Muscle of leg (tissue), 11 donors: ENCODE data around the gene SLCO1C1. TPM values are rescaled to one million over a fixed set of nuclear protein-coding genes. Genes with fewer than 3 reads are reported as not detected.
"Not testable (repeated sequence)": the region's sequence is repeated elsewhere in the genome, so short reads cannot be mapped to it uniquely, and the experiment has no call there.

Source experiments
- DNase-seq: peaks from one replicate; pipeline ENCODE4 v3.0.0; 2013
- H3K27ac ChIP-seq: one replicate; pipeline ENCODE4 v1.5.1; 2013; ENCODE audit warnings: mild to moderate bottlenecking, low read length, control low read depth
- H3K27me3 ChIP-seq: one replicate; pipeline ENCODE4 v1.6.1; 2013; ENCODE audit warnings: low read length; ENCODE audit not compliant: control insufficient read depth, insufficient read depth
- H3K36me3 ChIP-seq: one replicate; pipeline ENCODE4 v1.6.1; 2013; ENCODE audit warnings: low read length; ENCODE audit not compliant: control insufficient read depth, insufficient read depth
- H3K4me1 ChIP-seq: one replicate; pipeline ENCODE4 v1.6.1; 2013; ENCODE audit warnings: low read length; ENCODE audit not compliant: control insufficient read depth, insufficient read depth
- H3K4me3 ChIP-seq: one replicate; pipeline ENCODE4 v1.5.1; 2013; ENCODE audit warnings: low read length, control low read depth
- H3K9me3 ChIP-seq: replicated peaks from 2 replicates; pipeline ENCODE4 v1.6.1; 2013; ENCODE audit warnings: low read depth, low read length; ENCODE audit not compliant: control insufficient read depth
- WGBS: methylation state at CpG from one replicate; pipeline ENCODE4 v1.1.5; 2013; ENCODE audit warnings: missing lambda C conversion rate; ENCODE audit not compliant: insufficient coverage; 5-methylcytosine and 5-hydroxymethylcytosine counted together
- polyA plus RNA-seq, 8 donors: library from polyadenylated mRNA; unstranded; fragments of 120-200 nt; gene quantifications; one replicate each; pipeline versions ENCODE4 v1.2.1 to v1.2.3, GENCODE V29; 2013; ENCODE audit warnings: inconsistent platforms in 1 of 8, low replicate concordance in 1 of 8; ENCODE audit not compliant: insufficient read length in 8 of 8, insufficient read depth in 1 of 8
- total RNA-seq: library from RNA; stranded (reverse); fragments of 120-200 nt; gene quantifications from one replicate; pipeline ENCODE4 v1.2.4, GENCODE V29; 2013

SLCO1C1 gene
- total and polyA plus RNA-seq, 9 donors = 0.10 to 0.67 (median 0.37) TPM

DNA sequence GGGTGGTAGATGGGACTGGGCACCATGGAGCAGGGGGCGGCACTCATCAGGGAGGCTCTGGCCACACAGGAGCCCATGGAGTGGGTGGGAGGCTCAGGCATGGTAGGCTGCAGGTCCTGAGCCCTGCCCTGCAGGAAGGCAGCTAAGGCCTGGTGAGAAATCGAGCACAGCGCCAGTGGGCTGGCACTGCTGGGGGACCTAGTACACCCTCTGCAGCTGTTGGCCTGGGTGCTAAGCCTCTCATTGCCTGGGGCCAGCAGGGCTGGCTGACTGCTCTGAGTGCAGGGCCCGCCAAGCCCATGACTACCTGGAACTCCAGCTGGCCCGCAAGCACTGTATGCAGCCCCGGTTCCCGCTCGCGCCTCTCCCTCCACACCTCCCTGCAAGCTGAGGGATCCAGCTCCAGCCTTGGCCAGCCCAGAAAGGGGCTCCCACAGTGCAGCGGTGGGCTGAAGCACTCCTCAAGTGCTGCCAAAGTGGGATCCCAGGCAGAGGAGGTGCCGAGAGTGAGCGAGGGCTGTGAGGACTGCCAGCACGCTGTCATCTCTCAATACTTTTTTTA lies 88.7 kb downstream of the SLCO1C1 start:
- not testable (repeated sequence) for H3K27ac ChIP-seq, H3K27me3 ChIP-seq, H3K4me1 ChIP-seq, H3K9me3 ChIP-seq, DNase-seq, H3K4me3 ChIP-seq, H3K36me3 ChIP-seq
- WGBS = 83% methylated on average over 6 of the region's 13 CpGs

DNA sequence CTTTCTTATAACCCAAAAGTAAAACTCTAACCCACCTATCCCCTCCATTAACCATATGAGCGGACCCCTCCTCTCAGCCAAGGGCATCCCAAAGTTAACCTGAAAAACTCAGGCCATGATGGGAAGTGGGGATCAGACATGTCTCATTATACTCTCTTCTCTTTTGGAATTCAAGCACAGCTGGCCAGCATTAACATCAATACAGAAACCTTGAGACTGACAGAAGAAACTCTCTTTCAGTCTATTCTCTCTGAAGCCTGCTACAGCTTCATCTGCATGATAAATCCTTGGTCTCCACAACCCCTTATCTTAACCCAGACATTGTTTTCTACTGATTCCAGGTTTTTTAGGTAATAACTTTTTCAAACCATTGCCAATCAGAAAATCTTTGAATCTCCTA lies 97.8 kb downstream of the SLCO1C1 start:
- WGBS = 100% methylated on average over 1 of the region's 1 CpG
- Histone ChIP-seq H3K36me3 (no peaks in the 10 kb centered on the region), H3K27ac (no peak overlapping the region), H3K9me3 (no peaks in the 10 kb centered on the region), H3K27me3 (no peaks in the 10 kb centered on the region), H3K4me1 (no peaks in the 10 kb centered on the region), H3K4me3 (no peak overlapping the region)
- DNase-seq = no peak

DNA sequence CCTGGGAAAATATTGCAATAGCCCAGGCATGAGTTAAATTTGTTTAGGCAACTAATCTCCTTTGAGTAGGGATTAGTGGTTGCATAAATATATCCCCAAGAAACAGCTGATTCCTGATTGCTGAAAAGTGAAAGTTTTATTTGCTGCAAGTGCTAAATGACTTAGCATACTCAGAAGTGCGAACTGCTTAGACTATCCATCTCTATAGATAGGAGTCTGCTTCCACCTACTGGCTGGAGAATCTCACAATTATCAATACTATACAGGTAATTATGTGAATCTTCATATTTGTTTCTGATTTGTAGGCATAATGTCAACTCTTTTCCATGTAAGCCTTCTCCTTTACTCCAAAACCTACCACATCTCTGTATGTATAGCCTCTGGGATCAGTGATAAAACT lies 103.4 kb downstream of the SLCO1C1 start:
- no peaks in the 10 kb centered on the region for H3K27me3 ChIP-seq
- no peaks in the 10 kb centered on the region for H3K36me3 ChIP-seq
- no peak overlapping the region for H3K4me3 ChIP-seq
- no peaks in the 10 kb centered on the region for H3K9me3 ChIP-seq
- no CpG with 5 or more reads among the region's 1 CpG for WGBS
- DNase-seq = peak; percentile 60
- no peaks in the 10 kb centered on the region for H3K4me1 ChIP-seq
- H3K27ac ChIP-seq = no peak overlapping the region

DNA sequence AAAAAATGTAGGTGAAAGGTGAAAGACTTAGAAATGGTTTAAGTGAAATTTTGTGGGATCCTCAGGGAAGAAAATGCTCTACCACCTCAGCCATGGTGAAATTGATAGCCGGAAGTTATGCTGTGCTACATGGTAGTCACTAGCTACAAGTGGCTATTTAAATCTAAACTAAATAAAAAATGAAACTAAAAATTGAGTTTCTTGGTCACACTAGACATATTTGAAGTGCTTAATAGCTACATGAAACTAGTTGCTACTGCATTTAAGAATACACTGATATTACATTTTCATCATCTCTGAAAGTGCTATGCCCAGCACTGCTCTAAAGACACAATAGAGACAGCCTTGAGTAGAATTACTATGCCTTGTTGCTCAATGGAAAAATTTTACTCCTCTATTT lies 105.0 kb downstream of the SLCO1C1 start:
- DNase-seq = no peak
- Histone ChIP-seq H3K4me3 (no peak overlapping the region), H3K27ac (no peak overlapping the region), H3K27me3 (no peaks in the 10 kb centered on the region), H3K4me1 (no peaks in the 10 kb centered on the region), H3K9me3 (no peaks in the 10 kb centered on the region), H3K36me3 (no peaks in the 10 kb centered on the region)
- no CpG with 5 or more reads among the region's 1 CpG for WGBS

DNA sequence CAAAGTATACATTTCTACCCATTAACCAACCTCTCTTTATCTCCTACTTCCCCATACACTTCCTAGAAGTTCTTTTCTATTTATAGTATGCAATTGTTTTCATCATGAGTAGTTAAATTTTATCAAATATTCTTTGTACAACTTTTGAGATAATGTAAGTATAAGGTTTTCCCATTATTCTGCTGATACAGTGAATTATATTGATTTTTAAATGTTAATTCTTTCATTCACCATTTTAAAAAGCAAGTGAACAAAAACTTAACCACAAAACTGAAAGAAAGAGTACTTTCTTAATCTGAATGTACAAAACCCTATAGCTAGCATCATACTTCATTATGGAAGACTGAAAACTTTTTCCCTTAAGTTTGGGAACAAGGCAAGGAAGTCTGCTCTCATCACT lies 105.9 kb downstream of the SLCO1C1 start:
- H3K4me3 ChIP-seq = no peak overlapping the region
- DNase-seq = no peak
- H3K4me1 ChIP-seq = no peaks in the 10 kb centered on the region
- H3K27me3 ChIP-seq = no peaks in the 10 kb centered on the region
- H3K27ac ChIP-seq = no peak overlapping the region
- H3K9me3 ChIP-seq = no peaks in the 10 kb centered on the region
- no peaks in the 10 kb centered on the region for H3K36me3 ChIP-seq

Other genes starting within 250 kb of the SLCO1C1 start
- gene SLCO1B3, start 115.4 kb downstream of the SLCO1C1 start, total RNA-seq = not detected
- under 1 TPM in 2 of 8 donors, not detected in 6; 0.05 to 0.31 TPM for gene SLCO1B3, start 115.4 kb downstream of the SLCO1C1 start, polyA plus RNA-seq